NCI-H526 treated with DMSO at 0.1 percent for 48 hours (cell line): ENCODE measurements around the gene HIBCH.
"Not testable (repeated sequence)": the region's sequence is repeated elsewhere in the genome, so short reads cannot be mapped to it uniquely, and the experiment has no call there.

Source experiments
- DNase-seq: peaks from one replicate; lab custom pipeline; 2025; lab: John Stamatoyannopoulos, UW

The HIBCH gene

DNA sequence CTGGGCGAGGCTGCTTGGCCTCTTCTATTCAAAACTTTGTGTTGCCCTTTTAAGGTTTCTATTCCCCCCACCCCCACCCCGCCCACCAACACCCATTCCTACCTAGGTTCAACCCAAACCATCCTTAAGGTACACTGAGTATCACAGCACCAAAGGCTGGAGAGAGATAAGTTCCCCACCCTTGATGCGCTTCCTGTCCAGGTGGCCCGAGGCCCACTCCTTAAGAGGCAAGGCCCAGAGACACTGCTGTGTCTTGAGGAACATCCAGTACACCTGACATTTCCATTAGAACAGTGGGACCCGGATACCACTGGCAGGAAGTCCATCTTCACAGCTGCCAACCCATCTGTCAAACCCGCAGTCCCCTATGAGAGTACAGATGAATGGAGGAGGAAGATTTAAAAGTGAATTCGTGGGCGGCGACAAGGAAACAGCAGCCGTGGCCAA is 23.5 kb upstream of the HIBCH start:
- DNase-seq = no peak

DNA sequence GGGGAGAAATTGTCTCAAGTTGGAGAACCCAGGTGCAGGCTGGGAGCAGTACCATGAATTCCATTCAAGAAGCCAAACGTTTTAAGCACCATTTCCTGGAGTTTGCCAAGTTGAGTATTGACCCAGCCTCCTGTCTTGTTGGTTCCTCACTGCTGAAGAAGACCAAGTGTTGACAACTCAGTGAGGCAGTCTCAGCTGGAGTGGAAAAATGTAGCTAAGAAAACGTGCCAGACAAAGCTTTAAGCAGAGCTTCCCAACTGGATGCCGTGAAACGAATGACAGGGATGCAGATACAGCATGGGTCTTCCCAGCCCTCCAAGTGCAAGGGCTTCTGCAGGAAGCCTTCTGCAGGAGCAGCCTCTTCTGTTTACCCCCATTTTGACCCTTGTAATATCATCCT is 23.0 kb upstream of the HIBCH start:
- DNase-seq = no peak

DNA sequence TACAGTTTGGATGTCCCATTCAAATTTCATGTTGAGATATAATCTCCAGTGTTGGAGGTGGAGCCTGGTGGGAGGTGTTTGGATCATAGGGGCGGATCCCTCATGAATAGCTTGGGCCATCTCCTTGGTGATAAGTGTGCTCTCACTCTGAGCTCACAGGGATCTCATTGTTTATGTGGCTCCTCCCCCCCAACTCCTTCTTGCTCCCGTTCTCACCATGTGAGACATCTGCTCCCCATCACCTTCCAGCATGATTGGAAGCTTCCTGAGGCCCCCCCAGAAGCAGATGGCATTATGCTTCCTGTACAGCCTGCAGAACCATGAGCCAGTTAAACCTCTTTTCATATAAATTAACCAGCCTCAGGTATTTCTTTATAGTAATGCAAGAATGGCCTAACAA is 20.7 kb upstream of the HIBCH start:
- DNase-seq = peak; percentile 29

DNA sequence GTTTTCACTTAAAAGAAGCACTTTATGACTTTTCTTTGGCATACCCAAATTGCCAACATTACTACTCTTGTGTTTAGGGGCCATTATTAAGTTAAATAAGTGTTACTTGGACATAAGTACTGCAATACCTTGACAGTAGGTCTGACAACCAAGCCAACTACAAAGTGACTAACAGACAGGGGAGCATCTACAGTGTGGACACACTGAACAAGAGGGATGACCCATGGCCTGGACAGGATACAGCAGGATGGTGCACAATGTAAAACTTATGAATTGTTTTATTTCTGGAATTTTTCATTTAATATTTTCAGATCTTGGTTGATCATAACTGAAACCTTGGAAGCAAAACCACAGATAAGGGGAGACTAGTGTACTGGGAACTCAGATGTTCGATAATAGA is 19.8 kb upstream of the HIBCH start:
- DNase-seq = no peak

DNA sequence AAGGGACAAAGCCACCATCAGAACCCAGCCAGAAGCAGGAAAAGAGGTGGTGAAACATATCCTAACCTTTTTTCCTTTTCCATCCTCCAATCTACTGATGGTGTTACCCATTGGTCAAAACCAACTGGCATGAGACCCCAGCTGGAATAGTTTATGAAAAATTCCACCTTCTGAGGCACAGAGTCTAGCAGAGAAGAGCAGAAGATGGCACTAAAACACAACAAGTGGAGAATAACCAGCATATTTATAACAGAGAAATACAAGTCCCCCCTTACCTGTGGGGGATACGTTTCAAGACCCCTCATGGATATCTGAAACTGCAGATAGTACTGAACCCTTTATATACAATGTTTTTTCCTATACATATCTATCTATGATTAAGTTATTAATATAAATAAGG is 18.8 kb upstream of the HIBCH start:
- no peak for DNase-seq

DNA sequence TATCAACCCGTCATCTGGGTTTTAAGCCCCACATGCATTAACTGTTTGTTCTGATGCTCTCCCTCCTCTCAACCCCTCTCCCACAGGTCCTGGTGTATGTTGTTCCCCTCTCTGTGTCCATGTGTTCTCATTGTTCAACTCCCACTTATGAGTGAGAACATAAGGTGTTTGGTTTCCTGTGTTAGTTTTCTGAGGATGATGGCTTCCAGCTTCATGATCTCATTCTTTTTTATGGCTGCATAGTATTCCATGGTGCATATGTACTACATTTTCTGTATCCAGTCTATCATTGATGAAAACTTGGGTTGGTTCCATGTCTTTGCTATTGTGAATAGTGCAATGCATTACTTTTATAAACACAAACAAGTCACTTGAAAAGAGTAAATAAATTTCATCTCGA is 16.8 kb upstream of the HIBCH start:
- DNase-seq = no peak

DNA sequence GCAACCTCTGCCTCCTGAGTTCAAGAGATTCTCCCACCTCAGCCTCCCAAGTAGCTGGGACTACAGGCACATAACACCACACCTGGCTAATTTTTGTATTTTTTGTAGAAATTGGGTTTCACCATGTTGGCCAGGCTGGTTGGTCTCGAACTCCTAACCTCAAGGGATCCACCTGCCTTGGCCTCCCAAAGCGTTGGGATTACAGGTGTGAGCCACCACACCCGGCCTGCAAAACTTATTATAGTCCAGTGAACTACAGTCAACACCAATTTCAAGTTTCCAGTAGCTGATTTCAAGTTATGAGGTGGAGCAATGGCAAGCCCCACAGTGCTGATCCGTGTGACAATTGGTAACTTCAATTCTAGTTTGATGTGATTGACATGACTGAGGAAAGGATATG is 16.0 kb upstream of the HIBCH start:
- not testable (repeated sequence) for DNase-seq

DNA sequence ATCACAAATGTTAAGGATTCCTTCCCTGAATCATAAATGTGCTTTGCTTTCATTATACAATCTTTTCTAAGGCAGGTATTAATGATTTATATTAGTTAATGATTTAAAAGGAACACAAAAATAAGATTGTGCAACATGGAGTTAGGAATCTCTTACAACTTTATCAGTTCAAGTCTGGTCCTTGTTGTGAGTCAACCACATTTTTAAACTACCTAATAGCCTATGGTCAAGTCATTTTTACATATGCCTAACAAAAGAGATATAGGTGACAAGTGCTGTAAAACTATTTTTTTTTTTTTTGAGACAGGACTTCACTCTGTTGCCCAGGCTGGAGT is 15.6 kb upstream of the HIBCH start:
- DNase-seq = no peak

DNA sequence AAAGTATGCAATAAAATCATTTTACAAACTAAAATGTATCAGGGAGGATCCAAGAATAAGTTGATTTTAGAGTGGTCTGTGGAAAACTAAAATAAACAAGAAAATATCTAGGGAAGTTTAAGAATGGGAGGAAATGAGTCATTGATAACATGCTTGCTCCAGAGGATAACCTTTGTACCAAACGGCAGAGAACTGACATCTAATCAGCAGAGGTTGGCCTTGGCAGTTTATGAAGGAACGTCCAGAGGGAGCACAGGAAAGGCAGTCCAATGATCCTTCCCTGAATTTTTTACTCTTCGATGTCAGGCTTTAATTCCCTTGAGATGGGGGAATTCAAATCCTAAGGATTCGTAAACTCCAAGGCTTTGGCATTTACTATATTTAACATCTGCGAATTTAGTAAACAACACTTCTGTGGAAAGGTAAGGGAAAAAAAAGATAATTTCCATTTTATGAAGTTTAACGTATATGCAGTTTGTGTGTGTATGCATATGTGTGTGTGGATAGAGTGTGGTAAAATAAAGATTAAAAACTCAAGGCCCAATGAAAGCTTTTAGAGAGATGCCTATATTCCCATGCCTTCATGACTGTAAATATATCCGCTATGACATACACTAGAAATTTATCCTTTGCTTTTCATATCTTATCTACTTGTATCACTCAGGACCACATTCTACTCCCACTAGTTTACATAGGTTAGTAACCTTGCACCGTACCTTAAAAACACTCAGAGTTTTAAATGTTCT is 15.0 kb upstream of the HIBCH start:
- DNase-seq = no peak

DNA sequence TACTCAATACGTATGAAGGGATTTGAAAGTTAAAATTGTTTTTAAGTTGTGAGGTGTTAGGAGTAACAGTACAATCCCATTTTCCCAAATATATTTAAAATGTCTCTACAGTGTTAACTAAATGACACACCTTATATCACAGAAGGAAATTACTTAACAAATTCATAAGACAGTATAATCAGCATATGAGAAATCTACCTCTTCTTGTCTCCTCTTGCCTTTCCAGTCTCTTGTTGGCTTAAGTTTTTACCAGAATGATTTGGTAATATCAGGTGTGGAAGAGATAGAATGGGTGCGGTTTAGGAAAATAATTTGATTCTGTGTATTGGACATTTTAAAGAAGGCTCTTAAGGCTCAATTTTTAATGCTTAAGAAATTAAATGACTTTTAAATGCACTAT is 14.3 kb upstream of the HIBCH start:
- no peak for DNase-seq

DNA sequence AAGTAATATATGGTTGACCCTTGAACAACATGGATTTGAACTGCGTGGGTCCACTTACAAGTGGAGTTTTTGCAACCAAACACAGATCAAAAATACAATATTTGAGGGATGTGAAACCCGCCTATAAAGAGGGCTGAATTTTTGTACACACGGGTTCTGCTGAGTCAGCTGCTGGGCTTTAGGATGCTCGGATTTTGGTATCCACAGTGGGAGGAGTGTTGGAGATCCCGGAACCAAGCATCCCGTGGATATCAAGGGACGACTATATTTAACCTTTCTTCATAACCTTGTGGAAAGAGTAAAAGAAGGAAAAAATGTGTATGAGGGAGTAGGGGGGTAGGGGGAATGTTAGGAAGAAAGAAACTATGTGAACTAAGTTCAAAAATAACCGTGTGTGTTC is 13.8 kb upstream of the HIBCH start:
- no peak for DNase-seq

DNA sequence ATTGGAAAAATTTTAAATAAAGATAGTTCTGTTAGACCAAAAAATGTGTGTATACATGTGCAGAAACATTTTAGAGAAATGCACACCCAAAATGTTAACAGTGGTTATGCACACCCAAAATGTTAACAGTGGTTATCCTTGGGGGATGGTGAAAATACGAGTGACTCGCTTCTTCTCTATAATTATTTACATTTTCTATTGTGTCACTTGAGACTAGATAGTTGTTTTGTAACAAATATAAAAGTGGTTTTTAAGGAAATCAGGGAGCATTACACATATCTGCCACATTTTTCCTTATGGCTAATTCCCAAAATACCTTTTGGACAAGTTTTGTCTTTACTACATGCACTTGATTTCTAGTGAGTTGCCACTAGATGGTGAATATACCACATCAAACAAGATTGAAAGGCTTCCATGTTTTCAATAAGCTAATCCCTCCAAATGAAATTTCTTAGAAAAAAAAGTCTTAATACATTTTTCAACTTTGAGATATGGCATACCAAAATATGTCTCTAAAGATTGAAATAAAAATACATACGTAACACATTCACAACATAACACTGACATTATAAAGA is 9.0 kb upstream of the HIBCH start:
- no peak for DNase-seq

DNA sequence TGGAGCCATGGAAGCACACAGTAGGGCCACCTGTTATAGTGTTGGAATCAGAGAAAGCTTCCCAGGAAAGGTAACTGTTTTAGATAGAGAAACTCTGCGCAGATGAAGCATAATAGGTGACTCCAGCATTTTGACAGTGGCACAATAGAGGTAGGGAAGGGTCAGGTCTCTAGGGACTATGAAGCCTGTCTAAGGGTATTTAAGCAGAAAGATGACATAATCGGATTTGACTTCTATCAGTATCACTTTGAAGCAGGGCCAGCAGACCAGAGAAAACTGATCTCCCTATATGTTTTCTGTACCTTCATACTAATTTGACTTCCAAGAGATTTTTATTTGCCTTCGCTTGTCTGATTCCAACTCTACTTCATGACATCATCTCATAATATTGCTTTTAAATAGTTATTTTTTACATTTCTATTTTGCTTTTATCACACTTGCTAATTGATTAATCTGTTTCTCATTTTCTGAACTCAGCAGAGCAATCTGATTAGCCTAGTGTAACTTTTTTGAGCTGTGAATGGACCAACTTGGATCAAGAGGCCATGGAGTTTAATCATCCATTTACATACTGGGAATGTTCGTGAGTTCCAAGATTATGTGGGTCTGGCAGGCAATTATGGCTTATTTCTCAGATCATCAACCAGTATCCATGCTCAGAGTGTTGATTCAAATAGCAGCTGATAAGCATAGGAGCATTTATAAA is 8.4 kb upstream of the HIBCH start:
- no peak for DNase-seq

DNA sequence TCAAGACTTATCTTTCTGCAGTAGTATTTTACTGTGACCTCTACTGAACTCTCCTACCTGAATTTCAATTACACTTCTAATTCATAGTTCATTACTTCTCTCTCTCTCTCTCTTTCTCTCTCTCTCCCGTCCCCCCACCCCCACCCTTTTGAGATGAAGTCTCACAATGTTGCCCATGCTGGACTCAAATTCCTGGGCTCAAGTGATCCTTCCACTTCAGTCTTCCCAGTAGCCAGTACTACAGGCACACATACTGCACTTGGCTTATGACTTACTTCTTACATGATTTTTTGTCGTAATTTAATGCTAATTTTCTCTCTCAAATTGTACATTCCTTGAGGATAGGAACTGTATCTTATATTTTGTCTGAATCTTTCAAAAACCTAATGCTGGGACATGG is 6.0 kb upstream of the HIBCH start:
- no peak for DNase-seq

DNA sequence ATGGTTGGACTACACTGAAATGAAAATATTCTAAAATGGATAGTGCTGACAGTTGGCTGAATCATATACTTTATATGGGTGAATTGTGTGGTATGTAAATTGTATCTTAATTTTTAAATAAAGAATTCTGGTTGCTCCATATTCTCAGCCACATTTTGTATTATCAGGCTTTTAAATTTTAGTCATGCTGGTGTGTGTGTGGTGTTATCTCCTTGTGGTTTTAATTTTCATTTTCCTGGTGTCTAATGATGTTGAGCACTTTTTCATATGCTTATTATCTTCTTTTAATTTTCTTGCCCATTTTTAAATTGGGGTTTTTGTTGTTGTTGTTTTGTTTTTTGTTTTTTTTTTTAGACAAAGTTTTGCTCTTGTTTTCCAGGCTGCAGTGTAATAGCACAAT is 3.8 kb upstream of the HIBCH start:
- DNase-seq = no peak

DNA sequence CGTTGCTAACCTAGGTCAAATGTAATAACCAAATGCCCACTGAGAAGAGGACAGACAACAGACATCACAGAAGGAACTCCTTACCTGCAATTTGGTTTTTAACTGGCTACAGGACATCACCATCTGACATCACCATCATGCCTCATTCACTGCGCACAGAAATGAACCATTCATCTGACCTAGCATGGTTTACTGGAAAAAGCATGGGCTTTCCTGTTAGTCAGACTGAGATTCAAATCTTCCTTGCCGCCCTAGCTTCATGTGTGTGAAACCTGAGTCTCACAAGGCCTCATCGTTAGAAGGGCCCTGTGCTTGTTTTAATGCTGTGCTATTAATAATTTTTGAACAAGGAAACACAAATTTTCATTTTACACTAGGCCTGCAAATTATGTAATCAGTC is 1.1 kb upstream of the HIBCH start:
- DNase-seq = no peak

DNA sequence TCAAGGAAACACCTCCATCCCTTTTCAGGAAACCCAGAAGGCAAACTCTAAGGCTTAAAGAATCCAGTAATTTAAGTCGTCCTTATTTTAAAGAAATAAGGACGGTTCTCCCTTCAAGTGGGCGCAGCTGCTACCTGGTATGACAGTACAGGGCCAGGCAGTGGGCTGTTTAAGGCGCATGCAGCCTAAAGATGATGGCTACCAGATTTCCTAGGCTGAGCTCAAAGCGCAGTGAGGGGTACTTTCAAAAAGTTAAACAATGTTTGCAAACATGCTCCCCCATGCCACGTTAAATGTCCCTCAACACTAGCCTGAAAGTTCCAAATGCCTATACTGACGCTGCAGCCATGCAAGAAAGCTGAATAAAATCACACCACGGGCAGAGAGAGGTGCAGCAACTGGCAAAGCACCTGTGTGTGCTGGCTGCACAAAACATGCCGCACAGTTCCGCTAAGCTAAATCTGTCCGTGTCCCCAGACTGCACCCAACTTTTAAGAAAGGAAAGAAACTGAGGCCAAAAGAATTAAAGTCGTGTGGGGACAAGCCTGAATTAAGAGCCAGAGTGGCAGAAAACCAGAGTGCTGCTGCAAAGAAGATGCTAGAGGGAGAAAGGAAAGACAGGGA is 583 bp downstream of the HIBCH start:
- peak; percentile 54 for DNase-seq

DNA sequence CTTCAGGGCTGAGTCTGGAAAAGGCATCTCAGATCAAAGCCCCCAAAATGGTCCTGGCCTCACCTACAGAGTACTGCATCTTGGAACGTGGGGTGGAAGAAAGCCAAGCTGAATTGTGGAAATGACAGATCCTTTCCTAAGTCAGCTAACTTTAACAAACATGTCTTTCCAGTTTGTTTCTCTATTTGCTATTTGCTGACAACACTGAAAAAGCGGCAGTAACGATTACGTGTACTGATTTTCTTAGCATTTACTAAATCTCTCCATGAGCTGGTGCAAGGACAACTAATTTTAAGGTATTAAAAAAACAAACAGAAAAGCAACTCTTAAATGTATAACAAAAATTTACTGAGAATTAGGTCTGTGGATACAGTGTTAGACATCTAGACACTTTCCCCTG is 1.1 kb downstream of the HIBCH start:
- no peak for DNase-seq

DNA sequence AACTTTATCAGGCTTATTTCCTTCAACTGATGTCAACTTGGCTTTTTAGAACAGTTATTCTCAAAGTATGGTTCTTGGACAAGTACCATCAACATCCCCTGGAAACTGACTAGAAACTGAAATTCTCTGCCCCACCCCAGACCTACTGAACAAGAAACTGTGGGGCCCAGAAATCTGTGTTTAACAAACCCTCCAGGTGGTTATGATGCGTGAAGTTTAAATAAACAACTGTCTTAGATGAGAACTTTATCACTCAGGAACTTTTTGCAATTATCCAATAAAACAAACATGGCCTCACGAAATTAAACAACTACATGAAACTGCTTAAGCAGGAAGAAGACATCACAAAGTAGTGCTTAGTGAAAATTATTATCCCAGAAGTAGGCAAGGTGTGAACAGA is 4.4 kb downstream of the HIBCH start:
- DNase-seq = no peak

DNA sequence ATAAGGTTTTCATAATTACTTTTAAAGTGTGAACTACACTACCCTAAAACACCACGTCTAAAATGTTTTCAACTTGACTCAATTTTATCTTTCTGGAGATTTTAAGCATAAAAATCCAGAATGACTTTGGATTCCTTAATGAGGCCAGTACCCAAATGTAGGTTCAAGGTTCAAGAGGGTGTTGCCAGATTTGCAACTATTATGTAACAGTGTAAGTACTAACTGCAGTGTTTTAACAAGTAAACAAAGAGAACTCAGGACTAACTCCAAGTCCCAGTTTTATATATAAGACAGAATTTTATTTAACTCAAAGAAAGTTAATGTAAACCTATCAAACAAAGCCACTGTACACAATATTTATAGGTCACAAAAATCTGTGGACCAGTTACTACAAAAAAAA is 5.7 kb downstream of the HIBCH start:
- DNase-seq = no peak

DNA sequence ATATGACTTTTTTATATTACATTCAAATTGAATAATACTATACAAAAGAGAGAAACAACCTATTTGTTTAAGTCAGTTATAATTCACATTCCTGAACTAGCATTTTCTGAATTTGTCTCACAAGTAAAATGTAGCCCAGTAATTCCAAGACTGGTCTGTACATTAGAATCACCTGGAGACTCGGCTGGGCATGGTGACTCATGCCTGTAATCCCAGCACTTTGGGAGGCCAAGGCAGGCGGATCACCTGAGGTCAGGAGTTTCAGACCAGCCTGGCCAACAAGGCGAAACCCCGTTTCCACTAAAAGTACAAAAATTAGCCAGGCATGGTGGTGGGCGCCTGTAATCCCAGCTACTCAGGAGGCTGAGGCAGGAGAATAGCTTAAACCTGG is 7.0 kb downstream of the HIBCH start:
- DNase-seq = not testable (repeated sequence)

DNA sequence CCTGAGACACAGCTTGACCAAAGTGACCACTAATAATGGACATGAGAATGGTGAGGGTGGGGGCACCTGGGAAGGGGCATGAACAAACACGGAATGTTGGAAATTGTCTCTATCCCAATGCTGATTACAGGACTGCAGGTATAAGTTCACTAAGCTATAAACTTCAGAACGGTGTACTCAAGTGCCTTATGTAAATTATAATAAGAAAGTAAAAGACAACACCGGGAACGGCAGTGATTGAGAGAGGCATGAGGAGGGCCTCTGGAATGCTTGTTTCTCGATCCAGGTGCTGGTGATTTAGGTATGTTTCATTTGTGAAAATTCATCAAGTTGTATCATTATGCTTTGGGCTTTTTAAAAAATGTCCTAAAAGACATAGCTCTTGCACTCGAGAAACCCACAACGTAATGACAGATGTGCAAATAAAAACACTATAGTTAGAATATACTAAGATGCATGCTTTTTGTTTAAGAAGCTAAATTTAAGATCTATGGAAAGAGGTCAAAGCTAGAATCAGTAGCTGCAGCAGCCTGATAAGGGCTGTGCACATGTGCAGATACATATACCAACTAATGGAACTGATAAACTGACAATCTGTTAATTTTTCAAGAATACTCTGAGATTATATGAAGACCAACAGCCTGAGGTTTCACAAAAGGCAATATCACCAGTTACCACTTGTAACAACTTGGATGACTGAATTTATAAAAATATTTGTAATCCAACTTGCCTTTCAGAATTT is 7.6 kb downstream of the HIBCH start:
- DNase-seq = no peak

DNA sequence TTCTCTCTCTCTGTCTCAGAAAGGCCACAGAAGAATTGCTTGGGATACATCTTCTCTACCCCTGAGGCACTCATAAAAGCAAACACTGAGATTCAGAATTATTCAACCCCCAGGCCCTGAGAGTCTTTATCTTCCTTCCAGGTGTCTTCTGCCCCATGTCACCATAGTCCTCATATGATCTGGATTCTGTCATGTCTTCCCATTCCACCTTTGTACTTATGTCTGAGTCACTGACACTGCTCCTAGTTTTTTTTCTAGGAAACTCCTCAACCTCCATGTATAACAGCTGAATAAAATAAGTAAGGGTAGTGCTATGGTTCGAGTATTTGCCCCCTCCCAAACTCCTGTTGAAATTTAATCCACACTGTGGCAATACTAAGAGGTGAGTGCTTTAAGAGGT is 11.6 kb downstream of the HIBCH start:
- no peak for DNase-seq
